Pons (tissue), 1 donor: ENCODE data around the gene VPREB1.
"Not testable (repeated sequence)": the region's sequence is repeated elsewhere in the genome, so short reads cannot be mapped to it uniquely, and the experiment has no call there.

ENCODE experiments used
- DNase-seq: peaks from one replicate; pipeline ENCODE4 v3.0.0-alpha.2; 2016; ENCODE audit warnings: low spot score

VPREB1 gene, protein sequence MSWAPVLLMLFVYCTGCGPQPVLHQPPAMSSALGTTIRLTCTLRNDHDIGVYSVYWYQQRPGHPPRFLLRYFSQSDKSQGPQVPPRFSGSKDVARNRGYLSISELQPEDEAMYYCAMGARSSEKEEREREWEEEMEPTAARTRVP

DNA sequence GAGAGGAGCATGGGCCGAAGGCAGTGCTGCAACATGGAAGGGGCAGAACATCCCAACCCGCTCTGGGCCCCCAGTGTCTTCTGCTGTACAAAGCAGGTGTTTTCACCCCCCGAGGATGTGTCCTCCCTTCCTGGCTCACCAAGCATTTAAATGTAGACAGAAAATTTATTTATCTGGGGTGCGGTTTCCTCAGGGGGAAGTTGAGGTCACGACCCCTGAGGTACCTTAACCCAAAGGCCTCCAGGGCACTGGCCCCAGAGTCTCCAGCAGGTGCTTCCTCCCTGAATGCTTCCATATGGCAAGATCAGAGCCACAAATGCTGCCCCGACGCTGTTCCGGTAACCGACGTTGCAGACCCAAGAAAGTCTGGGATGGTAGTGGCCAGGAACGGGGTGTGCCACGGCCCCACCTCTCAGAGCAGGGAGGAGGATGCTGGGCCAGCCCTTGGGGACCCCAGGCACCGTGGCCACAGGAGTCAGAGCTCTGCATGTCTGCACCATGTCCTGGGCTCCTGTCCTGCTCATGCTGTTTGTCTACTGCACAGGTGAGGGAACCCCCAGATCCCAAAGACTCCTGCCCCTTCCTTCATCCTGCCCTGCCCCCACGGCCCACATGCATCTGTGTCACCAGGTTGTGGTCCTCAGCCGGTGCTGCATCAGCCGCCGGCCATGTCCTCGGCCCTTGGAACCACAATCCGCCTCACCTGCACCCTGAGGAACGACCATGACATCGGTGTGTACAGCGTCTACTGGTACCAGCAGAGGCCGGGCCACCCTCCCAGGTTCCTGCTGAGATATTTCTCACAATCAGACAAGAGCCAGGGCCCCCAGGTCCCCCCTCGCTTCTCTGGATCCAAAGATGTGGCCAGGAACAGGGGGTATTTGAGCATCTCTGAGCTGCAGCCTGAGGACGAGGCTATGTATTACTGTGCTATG is at the start of gene VPREB1:
Gene VPREB1, plus strand, starts transcription at position 471 of the 935 bp plus-strand sequence. Its CDS starts 28 bp downstream, at position 499.
- DNase-seq = no peak

DNA sequence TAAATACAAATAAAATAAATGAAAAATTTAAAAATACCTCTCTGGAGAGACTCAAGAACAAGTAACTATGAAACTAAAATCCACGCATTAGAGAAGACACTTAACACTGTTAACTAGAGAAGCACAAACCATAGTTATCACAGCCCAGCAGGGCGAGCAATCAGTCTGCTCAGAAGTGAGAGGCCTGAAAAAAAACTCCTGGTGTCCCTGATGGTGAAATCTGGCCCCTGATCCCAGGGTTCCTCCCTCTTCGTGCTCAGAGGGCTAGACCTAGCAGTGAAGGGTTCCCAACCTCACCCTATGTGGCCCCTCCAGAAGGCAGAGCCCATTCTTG is 49.7 kb upstream of the VPREB1 start:
- DNase-seq = no peak

DNA sequence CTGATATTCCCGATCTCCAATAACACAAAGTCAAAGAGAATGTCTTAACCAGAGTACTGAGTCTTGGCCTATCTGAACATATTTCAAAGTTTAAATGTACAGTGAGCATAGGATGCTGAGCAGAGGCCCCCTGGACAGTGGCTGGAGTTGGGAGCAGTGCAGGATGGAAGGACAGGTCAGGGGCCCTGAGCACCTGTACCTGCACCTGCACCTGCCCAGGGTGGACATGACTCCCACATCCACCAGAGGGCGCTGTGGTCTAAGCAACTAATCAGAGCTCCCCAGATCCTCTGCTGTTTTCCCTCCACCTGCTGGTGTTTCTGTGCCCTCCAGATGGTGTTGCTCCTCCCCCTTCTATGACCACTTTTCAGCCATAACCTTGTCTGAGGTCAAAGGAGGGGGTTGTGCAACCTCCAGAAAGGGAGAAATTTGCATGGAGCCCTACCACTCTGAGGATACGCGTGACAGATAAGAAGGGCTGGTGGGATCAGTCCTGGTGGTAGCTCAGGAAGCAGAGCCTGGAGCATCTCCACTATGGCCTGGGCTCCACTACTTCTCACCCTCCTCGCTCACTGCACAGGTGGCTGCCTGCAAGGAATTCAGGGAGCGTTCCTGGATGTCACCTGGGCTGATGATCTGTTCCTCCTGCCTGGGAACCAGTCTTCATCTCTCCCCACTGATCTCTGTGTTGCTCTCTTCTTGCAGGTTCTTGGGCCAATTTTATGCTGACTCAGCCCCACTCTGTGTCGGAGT is 49.1 kb upstream of the VPREB1 start:
- peak; percentile 32 for DNase-seq

DNA sequence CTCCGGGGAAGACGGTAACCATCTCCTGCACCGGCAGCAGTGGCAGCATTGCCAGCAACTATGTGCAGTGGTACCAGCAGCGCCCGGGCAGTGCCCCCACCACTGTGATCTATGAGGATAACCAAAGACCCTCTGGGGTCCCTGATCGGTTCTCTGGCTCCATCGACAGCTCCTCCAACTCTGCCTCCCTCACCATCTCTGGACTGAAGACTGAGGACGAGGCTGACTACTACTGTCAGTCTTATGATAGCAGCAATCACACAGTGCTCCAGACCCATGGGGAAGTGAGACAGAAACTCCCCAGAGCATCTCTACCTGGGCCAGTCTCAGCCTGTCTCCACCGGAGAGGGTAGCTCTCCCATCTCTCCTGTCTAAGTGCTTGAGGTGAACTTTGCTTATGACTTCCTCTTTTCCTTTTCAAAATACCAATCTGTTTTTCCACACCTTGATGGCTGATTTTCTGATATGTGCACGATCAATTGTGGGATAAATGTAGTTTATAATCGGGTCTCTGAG is 48.5 kb upstream of the VPREB1 start:
- no peak for DNase-seq

DNA sequence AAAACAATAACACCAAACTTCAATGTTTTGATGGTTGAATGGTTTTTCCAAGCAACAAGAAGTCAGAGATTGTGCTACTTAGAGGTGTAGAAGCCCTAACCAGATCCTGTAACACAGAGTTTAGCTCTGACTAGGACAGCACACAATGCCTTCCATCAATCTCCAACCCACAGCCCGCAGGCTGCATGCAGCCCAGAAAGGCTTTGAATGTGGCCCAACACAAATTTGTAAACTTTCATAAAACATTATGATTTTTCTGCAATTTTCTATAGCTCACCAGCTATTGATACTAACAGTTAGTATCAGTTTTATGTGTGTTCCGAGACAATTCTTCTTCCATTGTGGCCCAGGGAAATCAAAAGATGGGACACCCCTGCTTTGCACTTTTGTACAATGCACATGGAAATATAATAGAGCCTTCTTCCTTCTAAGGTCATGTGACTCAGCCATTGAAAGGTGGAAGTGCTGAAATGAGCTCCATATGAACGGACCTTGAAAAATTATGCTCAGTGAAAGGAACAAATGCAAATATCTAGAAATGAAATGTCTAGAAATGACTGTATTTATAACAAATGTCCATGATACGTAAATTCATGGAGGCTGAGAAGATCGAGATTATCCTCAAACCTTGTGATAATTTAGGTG is 47.6 kb upstream of the VPREB1 start:
- DNase-seq = no peak

DNA sequence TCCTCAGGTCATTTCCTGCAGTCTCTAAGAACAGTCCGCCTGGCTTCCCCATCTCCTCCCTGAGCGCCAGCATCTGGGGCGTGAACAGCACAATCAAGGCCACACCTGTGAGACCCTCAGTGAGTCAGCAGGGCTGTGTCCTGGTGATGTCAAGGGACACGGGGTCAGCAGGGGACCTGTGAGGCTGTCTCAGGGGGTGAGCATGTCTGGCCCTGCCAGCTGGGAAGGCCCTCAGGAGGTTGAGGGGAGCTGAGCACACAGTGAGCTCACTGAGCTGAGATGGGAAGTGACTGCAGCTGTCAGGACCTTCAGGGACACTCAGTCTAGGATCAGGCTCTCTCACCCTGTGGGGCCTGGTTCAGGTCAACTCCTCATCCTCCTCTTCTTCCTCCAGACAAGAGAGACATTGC is 46.6 kb upstream of the VPREB1 start:
- DNase-seq = no peak

DNA sequence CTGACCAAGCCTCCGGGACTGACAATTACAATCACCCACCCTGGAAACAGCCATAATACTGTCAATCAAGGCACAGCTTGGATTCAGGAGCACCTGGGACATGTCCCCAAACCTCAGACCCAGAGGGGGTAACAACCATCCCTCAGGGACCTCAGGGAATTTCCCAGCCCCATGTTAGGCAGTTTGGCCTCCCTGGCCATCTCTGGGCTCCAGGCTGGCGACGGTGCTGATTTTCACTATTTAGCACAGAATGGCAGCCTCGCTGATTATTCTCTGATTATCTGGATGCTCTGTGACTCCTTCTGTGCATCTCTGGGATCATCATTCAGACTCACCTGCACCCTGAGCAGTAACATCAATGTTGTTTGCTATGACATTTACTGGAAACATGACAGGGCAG is 45.8 kb upstream of the VPREB1 start:
- no peak for DNase-seq

DNA sequence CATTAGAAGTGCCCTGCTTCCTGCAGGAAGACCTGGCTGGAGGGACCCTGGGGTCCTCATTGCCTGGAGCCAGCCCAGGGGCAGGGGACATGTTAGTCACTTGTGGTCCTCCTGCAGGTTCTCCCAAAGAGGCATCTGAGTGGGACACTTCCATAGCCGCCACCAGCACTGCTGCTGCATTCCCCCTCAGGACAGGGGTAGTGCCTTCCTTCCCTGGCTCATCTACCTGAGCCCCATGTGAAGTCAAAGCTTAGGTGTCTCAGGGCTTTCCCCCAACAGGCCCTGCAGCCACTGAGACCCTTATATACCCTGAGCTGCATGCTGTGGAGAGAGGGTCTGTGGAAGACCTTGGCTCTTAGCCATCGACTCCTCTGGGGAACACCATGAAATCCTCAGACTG is 45.0 kb upstream of the VPREB1 start:
- DNase-seq = no peak

DNA sequence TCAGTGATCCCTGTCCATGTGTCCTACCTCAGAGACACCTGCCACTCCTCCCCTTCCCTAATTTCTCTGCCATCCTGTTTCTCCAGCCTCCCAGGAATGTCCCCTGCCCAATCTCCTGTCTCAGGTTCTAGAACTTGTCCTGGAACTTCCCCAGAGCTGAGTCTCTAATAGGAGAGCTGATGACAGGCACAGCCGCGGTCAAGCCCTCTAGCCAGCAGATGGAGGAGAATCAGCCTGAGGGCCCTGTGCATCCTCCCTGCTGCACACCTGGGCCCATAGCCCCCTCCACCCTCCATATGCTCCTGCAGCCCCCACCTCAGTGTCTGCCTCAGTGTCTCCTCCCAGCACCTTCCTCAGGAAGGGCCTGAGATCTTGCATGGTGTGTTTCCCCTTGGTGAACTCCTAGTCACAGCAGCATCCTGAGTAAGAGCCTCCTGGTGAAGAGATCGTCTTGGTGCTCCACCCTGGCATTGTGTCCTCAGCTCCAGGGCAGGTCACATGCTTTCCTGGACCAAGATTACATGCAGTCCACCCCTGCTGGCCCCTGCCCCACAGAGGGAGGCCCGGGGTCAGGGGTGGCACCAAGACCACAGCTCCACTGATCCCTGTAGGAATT is 43.9 kb upstream of the VPREB1 start:
- DNase-seq = no peak

DNA sequence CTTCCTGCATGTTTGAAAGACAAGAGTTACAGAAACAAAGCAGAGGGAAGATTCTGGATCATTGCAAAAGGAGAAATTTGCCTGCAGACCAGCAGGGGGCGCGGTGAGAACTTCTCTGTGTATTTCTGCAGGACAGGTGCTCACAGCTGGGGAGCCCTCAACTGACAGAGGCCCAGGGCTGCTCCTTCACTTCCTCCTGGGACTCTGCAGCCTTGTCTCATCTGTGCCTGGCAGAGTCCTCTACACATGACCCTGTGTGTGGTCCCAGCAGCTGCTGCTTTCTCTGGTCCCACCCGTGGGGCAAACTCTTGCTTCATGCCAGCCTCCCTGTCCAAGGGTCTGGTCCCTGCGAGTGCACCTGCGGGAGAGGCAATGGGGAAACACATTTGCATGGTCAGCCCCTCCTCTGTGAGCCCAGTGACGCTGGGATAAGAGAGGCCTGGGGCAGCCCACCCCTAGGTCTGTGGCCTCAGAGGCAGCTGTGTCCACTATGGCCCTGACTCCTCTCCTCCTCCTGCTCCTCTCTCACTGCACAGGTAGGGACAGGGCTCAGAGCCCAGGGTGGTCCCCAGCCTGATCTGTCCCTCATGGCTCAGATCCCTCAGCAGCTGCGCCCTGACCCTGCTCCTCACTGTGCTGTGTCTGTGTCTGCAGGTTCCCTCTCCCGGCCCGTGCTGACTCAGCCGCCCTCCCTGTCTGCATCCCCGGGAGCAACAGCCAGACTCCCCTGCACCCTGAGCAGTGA is 43.2 kb upstream of the VPREB1 start:
- peak; percentile 18 for DNase-seq

DNA sequence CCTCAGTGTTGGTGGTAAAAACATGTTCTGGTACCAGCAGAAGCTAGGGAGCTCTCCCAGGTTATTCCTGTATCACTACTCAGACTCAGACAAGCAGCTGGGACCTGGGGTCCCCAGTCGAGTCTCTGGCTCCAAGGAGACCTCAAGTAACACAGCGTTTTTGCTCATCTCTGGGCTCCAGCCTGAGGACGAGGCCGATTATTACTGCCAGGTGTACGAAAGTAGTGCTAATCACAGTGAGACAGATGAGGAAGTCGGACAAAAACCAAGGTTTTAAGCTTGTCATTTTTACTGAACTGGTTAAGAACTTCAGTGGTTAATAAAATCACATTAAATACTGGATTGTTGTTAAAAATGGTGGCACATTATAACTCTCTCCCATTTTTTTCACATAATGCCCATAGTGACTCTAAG is 42.6 kb upstream of the VPREB1 start:
- no peak for DNase-seq

DNA sequence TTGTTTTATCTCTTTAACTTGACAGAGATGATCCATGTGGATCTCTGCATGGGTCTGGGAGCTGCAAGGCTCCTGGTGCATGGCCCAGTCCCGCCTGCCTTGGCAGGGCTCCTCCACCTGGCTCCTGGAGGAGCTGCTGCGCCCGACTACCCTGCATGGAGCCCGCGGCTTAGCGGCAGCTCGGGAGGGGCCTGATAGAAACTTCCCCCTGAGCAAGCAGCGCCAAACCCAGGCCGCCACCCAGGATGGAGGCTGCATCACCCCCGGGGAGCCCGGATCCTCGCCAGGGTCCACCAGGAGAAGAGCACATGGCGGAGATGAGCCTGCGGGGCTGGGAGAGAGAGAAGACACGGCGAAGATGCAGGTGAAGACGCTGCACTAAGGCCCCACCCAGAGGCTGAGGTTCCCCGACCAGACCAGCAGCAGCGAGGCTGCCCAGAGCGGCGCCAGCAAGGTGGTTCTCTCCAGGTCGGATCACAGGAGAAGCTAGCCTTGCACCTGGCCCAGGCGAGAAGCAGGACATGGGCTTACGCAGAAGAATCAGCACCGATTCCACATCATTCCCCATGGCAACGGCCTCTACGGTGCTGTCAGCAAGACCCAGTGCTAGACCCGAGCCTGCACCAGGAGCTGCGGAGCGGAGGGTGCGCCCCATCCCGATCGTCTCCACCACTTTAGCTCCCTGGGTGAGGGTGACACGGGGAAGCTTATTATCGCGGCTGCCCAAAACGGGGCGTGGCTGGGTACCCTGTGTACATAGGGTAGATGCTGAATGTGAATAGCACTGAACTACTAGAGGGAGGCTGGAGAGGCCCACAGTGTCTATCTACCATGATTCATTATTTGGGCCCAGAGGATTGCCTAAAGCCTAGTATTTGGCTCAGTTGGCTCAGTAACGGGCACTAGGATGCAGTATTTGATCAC is 41.3 kb upstream of the VPREB1 start:
- no peak for DNase-seq

DNA sequence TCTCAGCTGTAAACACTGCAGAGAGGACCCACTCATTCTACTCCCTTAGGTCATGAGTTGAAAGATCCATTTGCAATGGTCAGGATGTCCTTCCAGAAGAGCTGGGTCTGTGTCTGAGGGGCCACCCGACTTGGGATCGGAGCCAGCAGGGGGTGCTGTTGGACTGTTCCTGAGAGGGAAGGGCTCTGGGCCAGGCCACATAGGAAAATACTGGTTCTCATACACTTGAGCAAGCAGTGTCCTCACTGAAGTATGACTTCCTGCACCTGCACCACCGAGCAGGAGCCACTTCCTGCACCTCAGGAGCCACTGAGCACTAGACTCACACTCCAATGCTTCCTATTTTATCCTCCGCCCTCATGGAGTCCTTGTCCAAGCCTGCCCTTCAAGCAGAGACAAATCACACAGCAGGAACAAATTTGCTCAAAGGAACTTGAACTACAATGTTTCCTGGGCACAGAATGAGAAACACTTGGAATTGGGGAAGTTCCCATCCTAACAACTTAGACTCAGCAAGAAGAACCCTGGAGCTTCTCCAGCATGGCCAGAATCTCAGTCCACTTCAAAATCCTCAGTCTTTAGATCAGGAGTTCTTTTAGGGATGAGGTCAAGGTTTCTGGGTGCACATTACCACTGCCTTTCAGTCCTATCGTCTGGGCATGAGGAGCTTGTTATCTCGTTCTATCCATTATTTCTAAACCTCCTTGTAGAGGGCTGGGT is 36.6 kb upstream of the VPREB1 start:
- peak; percentile 35 for DNase-seq

DNA sequence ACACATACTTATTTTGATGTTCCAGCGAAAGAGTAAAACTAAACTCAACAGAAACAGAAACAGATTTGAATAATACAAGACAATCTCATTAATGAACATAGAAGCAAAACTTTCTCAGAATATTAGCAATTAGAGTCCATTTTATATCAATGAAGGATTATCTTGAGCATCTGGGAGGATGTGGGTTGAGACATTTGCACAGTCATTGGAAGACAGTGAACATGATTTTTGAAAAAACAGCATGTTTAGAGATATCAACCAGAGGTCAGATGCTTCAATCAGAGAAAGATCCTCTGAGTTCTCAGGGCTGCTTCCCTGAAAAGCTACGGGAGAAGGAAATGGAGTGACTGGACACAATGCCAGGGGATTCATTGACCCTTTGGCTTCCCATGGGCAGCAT is 35.9 kb upstream of the VPREB1 start:
- DNase-seq = no peak

DNA sequence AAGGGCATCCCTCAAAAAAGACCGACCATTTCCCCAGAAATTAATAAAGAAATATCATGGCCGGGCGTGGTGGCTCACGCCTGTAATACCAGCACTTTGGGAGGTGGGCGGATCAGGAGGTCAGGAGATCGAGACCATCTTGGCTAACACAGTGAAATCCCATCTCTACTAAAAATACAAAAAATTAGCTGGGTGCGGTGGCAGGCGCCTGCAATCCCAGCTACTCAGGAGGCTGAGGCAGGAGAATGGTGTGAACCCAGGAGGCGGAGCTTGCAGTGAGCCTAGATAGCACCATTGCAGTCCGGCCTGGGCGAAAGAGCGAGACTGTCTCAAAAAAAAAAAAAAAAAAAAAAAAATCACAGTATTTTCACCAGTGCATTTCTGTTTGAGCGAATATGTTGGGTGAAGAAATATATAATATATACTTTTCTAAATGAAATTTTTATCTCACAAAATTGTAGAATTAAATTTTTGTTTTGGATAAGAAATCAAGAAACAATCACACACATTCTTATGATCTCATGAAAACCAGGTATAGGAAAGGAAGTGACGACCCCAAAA is 35.4 kb upstream of the VPREB1 start:
- not testable (repeated sequence) for DNase-seq

DNA sequence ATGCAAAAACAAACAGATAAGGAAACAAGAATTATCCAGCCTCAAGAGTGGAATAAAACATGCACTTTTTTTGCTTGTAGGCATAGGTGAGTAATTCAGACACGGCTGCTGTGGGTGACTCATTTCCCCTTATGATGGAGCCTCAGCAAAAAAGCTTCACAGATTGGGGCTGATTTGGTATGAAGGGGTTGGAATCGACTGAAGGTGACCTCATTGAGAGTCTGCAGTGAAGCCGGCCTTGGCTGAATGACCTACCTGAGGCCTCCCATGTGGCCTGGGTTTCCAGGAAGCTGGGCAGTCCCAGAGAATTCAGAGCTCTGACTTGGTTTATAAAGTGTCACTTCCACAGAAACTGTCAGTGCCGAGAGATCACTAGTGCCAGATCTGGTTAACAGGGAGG is 34.2 kb upstream of the VPREB1 start:
- no peak for DNase-seq

DNA sequence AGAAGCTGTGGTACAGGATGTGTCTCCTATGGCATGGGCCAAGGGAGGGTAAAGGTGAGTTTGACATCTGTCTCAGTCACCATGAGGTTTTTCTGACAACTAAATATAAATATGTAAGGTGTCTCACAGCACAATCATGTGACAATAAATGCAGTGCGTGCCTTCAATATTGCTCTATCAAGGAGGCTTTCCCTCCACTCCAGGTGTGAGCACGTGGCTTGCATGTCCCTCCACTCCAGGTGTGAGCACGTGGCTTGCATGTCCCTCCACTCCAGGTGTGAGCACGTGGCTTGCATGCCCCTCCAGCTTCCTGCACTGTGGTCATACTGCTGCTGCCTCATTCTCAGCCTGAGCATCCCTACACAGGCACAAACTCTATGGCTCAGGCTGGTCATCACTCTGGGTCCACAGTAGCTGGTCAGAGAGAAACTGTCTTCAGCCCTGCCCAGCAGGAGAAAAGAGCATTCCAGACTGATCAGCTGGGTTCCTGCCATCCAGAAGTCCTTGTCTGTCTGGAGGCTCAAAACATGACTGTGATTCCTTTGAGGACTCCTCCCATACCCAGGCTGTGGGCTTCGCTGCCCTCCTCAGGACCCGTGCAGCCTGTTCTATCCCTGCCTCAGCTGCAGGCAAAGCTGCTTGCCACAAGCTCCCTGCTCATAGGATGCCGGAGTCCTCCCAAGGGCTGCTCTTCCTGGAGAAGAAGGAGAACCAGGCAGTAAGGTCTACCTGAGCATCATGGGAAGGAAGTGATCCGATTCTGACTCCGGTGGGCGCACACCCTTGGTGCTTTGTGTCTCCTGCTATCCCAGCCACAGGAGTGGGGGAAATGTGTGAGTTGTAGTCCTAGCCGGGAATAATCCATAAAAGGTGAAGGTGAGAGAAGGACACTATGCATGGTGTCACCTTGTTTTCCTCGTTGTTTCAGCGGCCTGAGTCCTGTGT is 33.4 kb upstream of the VPREB1 start:
- DNase-seq = no peak

DNA sequence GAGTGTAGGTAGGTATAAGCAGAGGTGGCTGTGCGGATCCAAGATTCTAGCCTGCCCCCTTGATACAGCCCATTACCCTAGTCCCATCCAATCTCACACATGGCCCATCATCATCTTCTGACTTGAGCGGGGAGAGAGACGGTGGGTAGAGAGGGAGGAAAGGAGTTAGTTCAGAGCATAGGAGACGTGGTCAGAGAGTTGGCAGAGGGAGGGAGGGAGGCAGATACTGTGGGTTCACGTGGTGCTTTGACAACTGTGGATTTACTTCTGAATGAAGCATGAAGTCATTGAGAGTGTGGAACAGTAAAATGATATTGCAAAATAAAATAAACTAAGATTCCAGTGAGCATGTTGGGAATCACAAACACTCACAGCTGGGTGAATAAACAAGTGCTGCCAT is 31.4 kb upstream of the VPREB1 start:
- no peak for DNase-seq
